AG04450 (cell line): ENCODE data around the gene ZNF106. TPM values are rescaled to one million over a fixed set of nuclear protein-coding genes. Genes with fewer than 3 reads are reported as not detected.

ENCODE experiments used
- CTCF ChIA-PET: fragments of 300-600, 350-600 bp; formaldehyde crosslinking; extraction: SDS; loops from one replicate; lab custom pipeline; 2022; ENCODE audit warnings: antibody characterized with exemption, inconsistent platforms; lab: Charles Lee
- POLR2A ChIA-PET: fragments of 350-600 bp; formaldehyde crosslinking; extraction: SDS; loops from one replicate; lab custom pipeline; 2021; ENCODE audit warnings: antibody characterized with exemption, inconsistent platforms; lab: Yijun Ruan, JAX
- DNase-seq: peaks from one replicate; pipeline ENCODE4 v3.0.0-alpha.2; 2011; ENCODE audit warnings: low read depth, low spot score
- H3K27ac ChIP-seq: one replicate; pipeline ENCODE4 v1.5.1; 2012; ENCODE audit warnings: low read depth, low read length, control low read depth
- H3K27me3 ChIP-seq: one replicate; pipeline ENCODE4 v1.6.0; 2012; ENCODE audit warnings: low read length; ENCODE audit not compliant: control insufficient read depth, insufficient read depth
- H3K4me3 ChIP-seq: 2 replicates; pipeline ENCODE4 v1.5.1; 2011; ENCODE audit warnings: mild to moderate bottlenecking, low read depth, low read length, control low read depth
- H3K9me3 ChIP-seq: 2 replicates; pipeline ENCODE4 v1.5.1; 2012; ENCODE audit warnings: low read length; ENCODE audit not compliant: control insufficient read depth, insufficient read depth
- CTCF ChIP-seq: IDR thresholded peaks from 2 replicates; pipeline ENCODE4 v1.5.1; 2011; ENCODE audit warnings: low read depth, low read length, control low read depth, inconsistent platforms
- polyA plus RNA-seq: library from polyadenylated mRNA; depleted of rRNA; stranded (reverse); fragments of >200 nt; gene quantifications from 2 replicates; pipeline ENCODE4 v1.2.3, GENCODE V29; 2011

ZNF106 gene
- polyA plus RNA-seq, 1 experiment: 67.4 TPM

- Histone ChIP-seq H3K27me3 (no peaks in the 10 kb centered on the region), H3K4me3 (no peak overlapping the region), H3K9me3 (no peaks in the 10 kb centered on the region), H3K27ac (no peak overlapping the region)
- no peak for TF ChIP-seq CTCF
- ChIA-PET POLR2A (interaction anchor here (0.8 kb wide), 1 partner anchor 23 kb away, joined by 3 read pairs; no protein-coding TSS in a partner anchor), CTCF (interaction anchor here (1.1 kb wide), 1 partner anchor 23 kb away, joined by 3 read pairs; no protein-coding TSS in a partner anchor)
- no peak for DNase-seq
Measured at GRCh38 chr15:42408178-42408577, 82.8 kb downstream of the ZNF106 start.

- no peak overlapping the region for H3K27ac ChIP-seq
- ChIA-PET CTCF (no interaction called here), POLR2A (no interaction called here)
- H3K9me3 ChIP-seq: no peaks in the 10 kb centered on the region; the same call in 1 of the 2 replicates
- no peak for DNase-seq
- H3K27me3 ChIP-seq: no peaks in the 10 kb centered on the region
- H3K4me3 ChIP-seq: no peak overlapping the region
- no peak for TF ChIP-seq CTCF
Measured at GRCh38 chr15:42405863-42406482, 85.0 kb downstream of the ZNF106 start.

- Histone ChIP-seq H3K27ac (no peak overlapping the region), H3K4me3 (no peak overlapping the region), H3K9me3 (no peaks in the 10 kb centered on the region; the same call in 1 of the 2 replicates), H3K27me3 (no peaks in the 10 kb centered on the region)
- POLR2A ChIA-PET: no interaction called here
- no peak for DNase-seq
- TF ChIP-seq CTCF: no peak
- CTCF ChIA-PET: no interaction called here
Measured at GRCh38 chr15:42404461-42405235, 86.3 kb downstream of the ZNF106 start.

GRCh38 chr15:42403389-42403788, 87.6 kb downstream of the ZNF106 start:
- Histone ChIP-seq H3K27me3 (no peaks in the 10 kb centered on the region), H3K27ac (no peak overlapping the region), H3K9me3 (no peaks in the 10 kb centered on the region; the same call in 1 of the 2 replicates), H3K4me3 (no peak overlapping the region)
- POLR2A ChIA-PET: no interaction called here
- DNase-seq: no peak
- CTCF ChIA-PET: no interaction called here
- no peak for TF ChIP-seq CTCF
